GM18951 (cell line): Measurements from ENCODE around the gene AGPAT2.

ENCODE experiments used
- POLR2A ChIP-seq: IDR thresholded peaks from 4 replicates; pipeline ENCODE4 v1.6.1; 2011; ENCODE audit warnings: mild to moderate bottlenecking; ENCODE audit not compliant: insufficient read length, insufficient read depth; ENCODE audit errors: extremely low read depth
- in situ Hi-C: fragments of 300-500 bp; cut with MboI; formaldehyde crosslinking; loops from one replicate; pipeline ENCODE4 v1.12.0; 2022; ENCODE audit warnings: low sequenced_read_pairs, mixed read lengths, inconsistent platforms; ENCODE audit not compliant: unreplicated experiment

AGPAT2 gene

GRCh38 chr9:136630662-136630992 is 56.6 kb downstream of the AGPAT2 start:
- in situ Hi-C loops, result no loop called here
- no peak for TF ChIP-seq POLR2A

GRCh38 chr9:136629879-136630661 is 57.2 kb downstream of the AGPAT2 start:
- no peak for TF ChIP-seq POLR2A
- in situ Hi-C loops, result loop anchor here (5.0 kb wide), 1 partner anchor 143 kb away; no protein-coding TSS in a partner anchor

GRCh38 chr9:136629001-136629878 is 58.0 kb downstream of the AGPAT2 start:
- in situ Hi-C loops, result loop anchor here (5.0 kb wide), 1 partner anchor 142 kb away; no protein-coding TSS in a partner anchor

GRCh38 chr9:136628268-136628667 is 59.0 kb downstream of the AGPAT2 start:
- no peak for TF ChIP-seq POLR2A
- in situ Hi-C loops, result loop anchor here (5.0 kb wide), 1 partner anchor 141 kb away; no protein-coding TSS in a partner anchor

More at GRCh38 chr9:136629001-136629878, 58.0 kb downstream of the AGPAT2 start:
- TF ChIP-seq POLR2A, result no peak

GRCh38 chr9:136627703-136628102 is 59.6 kb downstream of the AGPAT2 start:
- in situ Hi-C loops, result loop anchor here (5.0 kb wide), 1 partner anchor 140 kb away; no protein-coding TSS in a partner anchor
- no peak for TF ChIP-seq POLR2A

GRCh38 chr9:136626740-136627642 is 60.3 kb downstream of the AGPAT2 start:
- no peak for TF ChIP-seq POLR2A
- in situ Hi-C loops, result loop anchor here (5.0 kb wide), 1 partner anchor 140 kb away; no protein-coding TSS in a partner anchor

GRCh38 chr9:136626066-136626725 is 61.1 kb downstream of the AGPAT2 start:
- in situ Hi-C loops, result loop anchor here (5.0 kb wide), 1 partner anchor 139 kb away; no protein-coding TSS in a partner anchor
- no peak for TF ChIP-seq POLR2A

- TF ChIP-seq POLR2A, result no peak
- in situ Hi-C loops, result loop anchor here (5.0 kb wide), 1 partner anchor 138 kb away; no protein-coding TSS in a partner anchor
These were observed 61.9 kb downstream of the AGPAT2 start for GRCh38 chr9:136625101-136626065.

GRCh38 chr9:136624184-136624951 is 62.9 kb downstream of the AGPAT2 start:
- TF ChIP-seq POLR2A, result no peak
- in situ Hi-C loops, result no loop called here

GRCh38 chr9:136623842-136624183 is 63.4 kb downstream of the AGPAT2 start:
- in situ Hi-C loops, result no loop called here
- TF ChIP-seq POLR2A, result no peak
